SK-N-SH (cell line): ENCODE results near the gene CDH4. TPM values are rescaled to one million over a fixed set of nuclear protein-coding genes. Genes with fewer than 3 reads are reported as not detected.

Source experiments
- CTCF ChIA-PET: fragments of 300-600, 350-600 bp; formaldehyde crosslinking; extraction: SDS; loops from one replicate; lab custom pipeline; 2021; lab: Yijun Ruan, JAX
- POLR2A ChIA-PET: fragments of 350-600 bp; sonication (Branson Sonifier 250); formaldehyde crosslinking; extraction: SDS; loops from one replicate; lab custom pipeline; 2020; ENCODE audit warnings: antibody characterized with exemption, inconsistent platforms; lab: Yijun Ruan, JAX
- DNase-seq: peaks from one replicate; pipeline ENCODE4 v3.0.0; 2012
- H2AFZ ChIP-seq: fragments of 200-600 bp; sonication (generic); 2 replicates; pipeline ENCODE4 v1.8.1; 2016; ENCODE audit warnings: antibody characterized with exemption, mild to moderate bottlenecking, low read depth
- H3F3A ChIP-seq: fragments of 200-600 bp; sonication (generic); replicated peaks from 2 replicates; pipeline ENCODE3; 2016; ENCODE audit warnings: antibody characterized with exemption, mild to moderate bottlenecking; ENCODE audit not compliant: insufficient read depth
- H3K27ac ChIP-seq, 2 experiments: fragments of 200-500 bp in 1 of 2; fragments of 200-600 bp in 1 of 2; sonication (Bioruptor generic) in 1 of 2; sonication (generic), shearing (Covaris generic) in 1 of 2; 2 replicates each; pipeline versions ENCODE4 v1.5.1 to v1.6.1; 2014 to 2016; ENCODE audit warnings: low read depth in 2 of 2, inconsistent platforms in 1 of 2, low read length in 1 of 2, mild to moderate bottlenecking in 1 of 2, mixed read lengths in 1 of 2
- H3K27me3 ChIP-seq: fragments of 200-600 bp; sonication (generic), shearing (Covaris generic); 2 replicates; pipeline ENCODE4 v1.6.1; 2016; ENCODE audit warnings: mixed run types; ENCODE audit not compliant: insufficient read depth
- H3K36me3 ChIP-seq, 2 experiments: fragments of 200-500 bp in 1 of 2; fragments of 200-600 bp in 1 of 2; sonication (Bioruptor generic) in 1 of 2; sonication (generic) in 1 of 2; replicated peaks in 1 of 2; 2 replicates each; pipeline versions ENCODE3 to v1.5.1; 2014 to 2016; ENCODE audit warnings: low read length in 1 of 2, mild to moderate bottlenecking in 1 of 2; ENCODE audit not compliant: insufficient read depth in 2 of 2, control insufficient read depth in 1 of 2
- H3K4me1 ChIP-seq, 2 experiments: fragments of 200-500 bp in 1 of 2; fragments of 200-600 bp in 1 of 2; sonication (Bioruptor generic) in 1 of 2; sonication (generic), shearing (Covaris generic) in 1 of 2; 2 replicates each; pipeline versions ENCODE4 v1.5.1 to v1.6.1; 2014 to 2016; ENCODE audit warnings: low read depth in 1 of 2, low read length in 1 of 2, mixed run types in 1 of 2; ENCODE audit not compliant: insufficient read depth in 2 of 2, control insufficient read depth in 1 of 2
- H3K4me2 ChIP-seq: fragments of 200-600 bp; sonication (generic), shearing (Covaris generic); 2 replicates; pipeline ENCODE4 v1.6.1; 2017; ENCODE audit warnings: mixed run types
- H3K4me3 ChIP-seq, 2 experiments: fragments of 200-500 bp in 1 of 2; fragments of 200-600 bp in 1 of 2; sonication (Bioruptor generic) in 1 of 2; sonication (generic), shearing (Covaris generic) in 1 of 2; 2 replicates each; pipeline versions ENCODE4 v1.5.1 to v1.8.1; 2014 to 2016; ENCODE audit warnings: low read depth in 2 of 2, inconsistent platforms in 1 of 2, low read length in 1 of 2, mild to moderate bottlenecking in 1 of 2, mixed read lengths in 1 of 2, moderate library complexity in 1 of 2
- H3K79me2 ChIP-seq: fragments of 200-600 bp; sonication (generic); 2 replicates; pipeline ENCODE4 v1.8.1; 2017; ENCODE audit warnings: mild to moderate bottlenecking; ENCODE audit not compliant: insufficient read depth
- H3K9ac ChIP-seq: fragments of 200-600 bp; sonication (generic); 2 replicates; pipeline ENCODE4 v1.6.1; 2017; ENCODE audit warnings: mixed run types
- H3K9me2 ChIP-seq: fragments of 200-600 bp; sonication (generic); 2 replicates; pipeline ENCODE4 v1.6.1; 2017; ENCODE audit warnings: mixed run types
- H3K9me3 ChIP-seq: fragments of 200-600 bp; sonication (generic); 2 replicates; pipeline ENCODE4 v1.6.1; 2017; ENCODE audit warnings: mixed run types, mild to moderate bottlenecking, moderate library complexity
- H4K20me1 ChIP-seq: fragments of 200-600 bp; sonication (generic); 2 replicates; pipeline ENCODE4 v1.6.1; 2017; ENCODE audit warnings: mild to moderate bottlenecking, mixed run types; ENCODE audit not compliant: insufficient read depth
- CHD2 ChIP-seq: fragments of 150-350 bp; IDR thresholded peaks from 2 replicates; pipeline ENCODE4 v1.6.1; 2018; ENCODE audit warnings: low read length; ENCODE audit not compliant: partially characterized antibody
- ELF1 ChIP-seq: IDR thresholded peaks from 2 replicates; pipeline ENCODE4 v1.4.0; 2012
- FOXJ3 ChIP-seq: sonication (generic); formaldehyde crosslinking; IDR thresholded peaks from 2 replicates; pipeline ENCODE4 v1.5.1; 2020; ENCODE audit warnings: mild to moderate bottlenecking, missing genetic modification reagents
- FOXM1 ChIP-seq: IDR thresholded peaks from 2 replicates; pipeline ENCODE4 v1.4.0; 2012; ENCODE audit warnings: low read depth, mild to moderate bottlenecking
- GABPA ChIP-seq: IDR thresholded peaks from 2 replicates; pipeline ENCODE4 v1.4.0; 2012; ENCODE audit warnings: low read depth, mild to moderate bottlenecking
- MAX ChIP-seq: IDR thresholded peaks from 2 replicates; pipeline ENCODE4 v1.4.0; 2012; ENCODE audit warnings: low read depth
- MEF2A ChIP-seq: IDR thresholded peaks from 2 replicates; pipeline ENCODE4 v1.4.0; 2012; ENCODE audit warnings: low read depth, borderline replicate concordance
- RAD21 ChIP-seq: IDR thresholded peaks from 2 replicates; pipeline ENCODE4 v1.6.1; 2012; ENCODE audit warnings: mild to moderate bottlenecking, low read length
- RFX5 ChIP-seq: IDR thresholded peaks from 2 replicates; pipeline ENCODE4 v1.6.1; 2012; ENCODE audit warnings: mild to moderate bottlenecking, improper control_type of control experiment, low read length
- RXRA ChIP-seq: IDR thresholded peaks from 2 replicates; pipeline ENCODE4 v1.4.0; 2012; ENCODE audit warnings: low read depth, mild to moderate bottlenecking, borderline replicate concordance
- USF2 ChIP-seq: fragments of 150-350 bp; IDR thresholded peaks from 2 replicates; pipeline ENCODE4 v1.6.1; 2017; ENCODE audit warnings: antibody characterized with exemption, low read length, low read depth, borderline replicate concordance
- ZBTB33 ChIP-seq: IDR thresholded peaks from 2 replicates; pipeline ENCODE4 v1.4.0; 2012; ENCODE audit warnings: low read depth, borderline replicate concordance
- WGBS: methylation state at CpG from one replicate; pipeline ENCODE4 v1.1.6; 2017; ENCODE audit warnings: low lambda C conversion rate; 5-methylcytosine and 5-hydroxymethylcytosine counted together
- polyA plus RNA-seq, 3 experiments: library from polyadenylated mRNA; depleted of rRNA; stranded (reverse); fragments of >200 nt; gene quantifications; 2 replicates each; pipeline ENCODE4 v1.2.3, GENCODE V29; 2012

Gene CDH4
- polyA plus RNA-seq, 1 of the 3 experiments (the other 2 are of a cell fraction): not detected

- H3K9ac ChIP-seq: no peak overlapping the region
- ChIA-PET CTCF (interaction anchor here (1.2 kb wide), 1 partner anchor 34 kb away, joined by 4 read pairs; no protein-coding TSS in a partner anchor), POLR2A (no interaction called here)
- H3F3A ChIP-seq: no peaks in the 10 kb centered on the region
- TF ChIP-seq CHD2: no peak
- 82% methylated on average over 11 of the region's 17 CpGs for WGBS
- no peaks in the 10 kb centered on the region for H3K79me2 ChIP-seq
- H4K20me1 ChIP-seq: no peaks in the 10 kb centered on the region
- H3K4me2 ChIP-seq: no peak overlapping the region
- no peaks in the 10 kb centered on the region for H3K9me2 ChIP-seq
- no peak for DNase-seq
- H3K27ac ChIP-seq: no peak overlapping the region
- no peak overlapping the region for H3K4me3 ChIP-seq
- no peaks in the 10 kb centered on the region for H3K4me1 ChIP-seq
- H3K36me3 ChIP-seq: no peaks in the 10 kb centered on the region
- H3K27me3 ChIP-seq: no peaks in the 10 kb centered on the region
- no peak overlapping the region for H2AFZ ChIP-seq
- H3K9me3 ChIP-seq: no peaks in the 10 kb centered on the region
Observed at GRCh38 chr20:61297986-61298385, 45.9 kb downstream of the CDH4 start.

- no peaks in the 10 kb centered on the region for H3K27me3 ChIP-seq
- TF ChIP-seq MAX: no peak
- no peak for TF ChIP-seq GABPA
- no peak for TF ChIP-seq RAD21
- no peak for TF ChIP-seq ZBTB33
- TF ChIP-seq RXRA: no peak
- no peak for TF ChIP-seq CHD2
- TF ChIP-seq MEF2A: no peak
- TF ChIP-seq FOXM1: no peak
- TF ChIP-seq RFX5: no peak
- no peak for TF ChIP-seq FOXJ3 (CRISPR knock-in tag)
- no peak for TF ChIP-seq ELF1
- no peaks in the 10 kb centered on the region for H3K36me3 ChIP-seq
- H4K20me1 ChIP-seq: no peaks in the 10 kb centered on the region
- no peak overlapping the region for H3K4me3 ChIP-seq
- H3F3A ChIP-seq: no peaks in the 10 kb centered on the region
- ChIA-PET CTCF (interaction anchor here (1.2 kb wide), 1 partner anchor 35 kb away, joined by 4 read pairs; no protein-coding TSS in a partner anchor), POLR2A (no interaction called here)
- 74% methylated on average over 6 of the region's 6 CpGs for WGBS
- H2AFZ ChIP-seq: no peak overlapping the region
- no peak overlapping the region for H3K27ac ChIP-seq
- no peak for DNase-seq
- H3K9ac ChIP-seq: no peak overlapping the region
- H3K4me1 ChIP-seq: no peaks in the 10 kb centered on the region
- H3K9me3 ChIP-seq: no peaks in the 10 kb centered on the region
- no peak overlapping the region for H3K4me2 ChIP-seq
- no peaks in the 10 kb centered on the region for H3K79me2 ChIP-seq
- no peaks in the 10 kb centered on the region for H3K9me2 ChIP-seq
Observed at GRCh38 chr20:61298661-61299060, 46.6 kb downstream of the CDH4 start.

GRCh38 chr20:61299104-61299503 is 47.0 kb downstream of the CDH4 start:
- WGBS: 48% methylated on average over 11 of the region's 11 CpGs
- H3K36me3 ChIP-seq: no peaks in the 10 kb centered on the region
- H3K9me3 ChIP-seq: no peaks in the 10 kb centered on the region
- H3K4me1 ChIP-seq: no peaks in the 10 kb centered on the region
- H3K9ac ChIP-seq: no peak overlapping the region
- H3K27ac ChIP-seq: no peak overlapping the region
- H2AFZ ChIP-seq: no peak overlapping the region
- no peak for DNase-seq
- POLR2A ChIA-PET: no interaction called here
- H3K4me2 ChIP-seq: no peak overlapping the region
- H3K4me3 ChIP-seq: no peak overlapping the region
- no peaks in the 10 kb centered on the region for H3K9me2 ChIP-seq
- H3K79me2 ChIP-seq: no peaks in the 10 kb centered on the region
- H3F3A ChIP-seq: no peaks in the 10 kb centered on the region
- TF ChIP-seq MEF2A (no peak), CHD2 (no peak), ELF1 (no peak), RAD21 (no peak), RFX5 (no peak), USF2 (no peak)
- TF ChIP-seq, all 33 proteins: peak for 0
- CTCF ChIA-PET: no interaction called here
- Histone ChIP-seq H4K20me1 (no peaks in the 10 kb centered on the region), H3K27me3 (no peaks in the 10 kb centered on the region)
